GM15510 (cell line): ENCODE data around the gene CFAP97.

ENCODE experiments used
- POLR2A ChIP-seq: IDR thresholded peaks from 3 replicates; pipeline ENCODE4 v1.6.1; 2011; ENCODE audit warnings: borderline replicate concordance; ENCODE audit not compliant: insufficient read length; ENCODE audit errors: extremely low read depth

The CFAP97 gene

GRCh38 chr4:185210102-185210981 is 6.5 kb upstream of the CFAP97 start:
- no peak for TF ChIP-seq POLR2A

GRCh38 chr4:185209031-185209851 is 5.4 kb upstream of the CFAP97 start, which contains the start of gene SNX25:
Gene SNX25, plus strand, starts transcription at chr4:185209598. Its CDS starts 229 bp downstream, at chr4:185209827.
- TF ChIP-seq POLR2A = peak; percentile 90

- TF ChIP-seq POLR2A = no peak
Observed at GRCh38 chr4:185207466-185207865, 3.7 kb upstream of the CFAP97 start.

- no peak for TF ChIP-seq POLR2A
Observed at GRCh38 chr4:185205697-185206342, 2.0 kb upstream of the CFAP97 start.

- TF ChIP-seq POLR2A = no peak
Observed at GRCh38 chr4:185204238-185204910, 574 bp upstream of the CFAP97 start.

GRCh38 chr4:185202984-185203485 is 765 bp downstream of the CFAP97 start:
- TF ChIP-seq POLR2A = no peak

GRCh38 chr4:185201977-185202962 is 1.5 kb downstream of the CFAP97 start:
- peak; percentile 25 for TF ChIP-seq POLR2A

GRCh38 chr4:185196437-185196836 is 7.4 kb downstream of the CFAP97 start:
- no peak for TF ChIP-seq POLR2A

- no peak for TF ChIP-seq POLR2A
Observed at GRCh38 chr4:185194924-185195888, 8.6 kb downstream of the CFAP97 start.

- TF ChIP-seq POLR2A = no peak
Observed at GRCh38 chr4:185192059-185192458, 11.7 kb downstream of the CFAP97 start.

GRCh38 chr4:185190306-185190856 is 13.4 kb downstream of the CFAP97 start:
- TF ChIP-seq POLR2A = no peak
